ENCODE measurements around the gene MAGIX.
"Not testable (repeated sequence)": the region's sequence is repeated elsewhere in the genome, so short reads cannot be mapped to it uniquely, and the experiment has no call there.

The MAGIX gene

GRCh38 chrX:49147282-49147681 is 15.3 kb upstream of the MAGIX start:
- no peak overlapping the region for H3K4me3 ChIP-seq (IDR thresholded peaks at IDR 0.05; ENCODE audit: insufficient read depth, low read depth, low read length)
- no peak overlapping the region for H3K4me2 ChIP-seq
- TF ChIP-seq CTCF (conservative IDR thresholded peaks at IDR 0.05; ENCODE audit: low read depth, low read length) = no peak
- no peak overlapping the region for H3K9ac ChIP-seq
- no peak overlapping the region for H3K27ac ChIP-seq
- no peaks in the 10 kb centered on the region for H3K27me3 ChIP-seq (ENCODE audit: insufficient read depth, low read depth)
- H4K20me1 ChIP-seq (ENCODE audit: insufficient read depth) = no peaks in the 10 kb centered on the region
- H3K79me2 ChIP-seq (ENCODE audit: insufficient read depth, low read depth) = no peaks in the 10 kb centered on the region
- no peaks in the 10 kb centered on the region for H3K36me3 ChIP-seq (ENCODE audit: insufficient read depth)
- H2AFZ ChIP-seq (ENCODE audit: low read depth) = no peak overlapping the region
- no peaks in the 10 kb centered on the region for H3K4me1 ChIP-seq (ENCODE audit: low read depth, poor library complexity, severe bottlenecking)

- H3K4me1 ChIP-seq (ENCODE audit: low read depth, poor library complexity, severe bottlenecking) = no peaks in the 10 kb centered on the region
- no peaks in the 10 kb centered on the region for H4K20me1 ChIP-seq (ENCODE audit: insufficient read depth)
- no peaks in the 10 kb centered on the region for H3K27me3 ChIP-seq (ENCODE audit: insufficient read depth, low read depth)
- TF ChIP-seq CTCF (conservative IDR thresholded peaks at IDR 0.05; ENCODE audit: low read depth, low read length) = no peak
- H3K27ac ChIP-seq = no peak overlapping the region
- no peaks in the 10 kb centered on the region for H3K79me2 ChIP-seq (ENCODE audit: insufficient read depth, low read depth)
- H3K4me2 ChIP-seq = no peak overlapping the region
- H3K4me3 ChIP-seq (IDR thresholded peaks at IDR 0.05; ENCODE audit: insufficient read depth, low read depth, low read length) = no peak overlapping the region
- H3K36me3 ChIP-seq (ENCODE audit: insufficient read depth) = no peaks in the 10 kb centered on the region
- H2AFZ ChIP-seq (ENCODE audit: low read depth) = no peak overlapping the region
- H3K9ac ChIP-seq = no peak overlapping the region
Observed at GRCh38 chrX:49147936-49148335, 14.6 kb upstream of the MAGIX start.

GRCh38 chrX:49148390-49149100 is 14.0 kb upstream of the MAGIX start:
- not testable (repeated sequence) for H3K4me2 ChIP-seq; H2AFZ ChIP-seq (ENCODE audit: low read depth); H3K9ac ChIP-seq

GRCh38 chrX:49149291-49149690 is 13.3 kb upstream of the MAGIX start:
- H3K79me2 ChIP-seq (ENCODE audit: insufficient read depth, low read depth) = not testable (repeated sequence)

More at GRCh38 chrX:49148390-49149100, 14.0 kb upstream of the MAGIX start:
- not testable (repeated sequence) for H4K20me1 ChIP-seq (ENCODE audit: insufficient read depth); H3K4me1 ChIP-seq (ENCODE audit: low read depth, poor library complexity, severe bottlenecking); H3K36me3 ChIP-seq (ENCODE audit: insufficient read depth); H3K79me2 ChIP-seq (ENCODE audit: insufficient read depth, low read depth); H3K27ac ChIP-seq; H3K27me3 ChIP-seq (ENCODE audit: insufficient read depth, low read depth); H3K4me3 ChIP-seq (IDR thresholded peaks at IDR 0.05; ENCODE audit: insufficient read depth, low read depth, low read length)

GRCh38 chrX:49153467-49153866 is 9.1 kb upstream of the MAGIX start:
- Histone ChIP-seq H3K79me2 (ENCODE audit: insufficient read depth, low read depth) (no peaks in the 10 kb centered on the region), H2AFZ (ENCODE audit: low read depth) (no peak overlapping the region), H3K4me3 (IDR thresholded peaks at IDR 0.05; ENCODE audit: insufficient read depth, low read depth, low read length) (no peak overlapping the region), H3K36me3 (ENCODE audit: insufficient read depth) (no peaks in the 10 kb centered on the region), H3K4me2 (no peak overlapping the region), H4K20me1 (ENCODE audit: insufficient read depth) (no peaks in the 10 kb centered on the region), H3K9ac (no peak overlapping the region), H3K27me3 (ENCODE audit: insufficient read depth, low read depth) (no peaks in the 10 kb centered on the region), H3K27ac (no peak overlapping the region), H3K4me1 (ENCODE audit: low read depth, poor library complexity, severe bottlenecking) (no peaks in the 10 kb centered on the region)
- TF ChIP-seq CTCF (conservative IDR thresholded peaks at IDR 0.05; ENCODE audit: low read depth, low read length) = no peak

More at GRCh38 chrX:49149291-49149690, 13.3 kb upstream of the MAGIX start:
- H4K20me1 ChIP-seq (ENCODE audit: insufficient read depth); H3K36me3 ChIP-seq (ENCODE audit: insufficient read depth); H3K27me3 ChIP-seq (ENCODE audit: insufficient read depth, low read depth); H3K4me3 ChIP-seq (IDR thresholded peaks at IDR 0.05; ENCODE audit: insufficient read depth, low read depth, low read length); H3K4me1 ChIP-seq (ENCODE audit: low read depth, poor library complexity, severe bottlenecking); H3K9ac ChIP-seq; H3K4me2 ChIP-seq; H2AFZ ChIP-seq (ENCODE audit: low read depth); H3K27ac ChIP-seq: not testable (repeated sequence)

Measured in KMS-11 (cell line).